SU-DHL-6 (cell line): ENCODE data around the gene KLF15.

Experiments used
- CTCF ChIP-seq: fragments of 200-600 bp; sonication (generic); IDR thresholded peaks from one replicate; pipeline ENCODE4 v1.5.1; 2017; ENCODE audit warnings: antibody characterized with exemption, mild to moderate bottlenecking, low read length, moderate library complexity; ENCODE audit not compliant: insufficient read depth, poor library complexity, severe bottlenecking
- EZH2phosphoT487 ChIP-seq: fragments of 200-600 bp; sonication (generic), shearing (Covaris generic); conservative IDR thresholded peaks from 2 replicates; pipeline ENCODE4 v1.6.1; 2018; ENCODE audit warnings: mild to moderate bottlenecking, antibody characterized with exemption, low read length, moderate library complexity, mixed read lengths

- no peak for TF ChIP-seq CTCF
- no peak for TF ChIP-seq EZH2phosphoT487
These were observed 12.8 kb upstream of the KLF15 start for GRCh38 chr3:126370055-126370454.
